ENCODE results near the gene CLEC11A.
A peak's percentile ranks its signal among the peaks of the same experiment; 100 is the strongest.

The CLEC11A gene

GRCh38 chr19:50717891-50718254, 5.3 kb upstream of the CLEC11A start:
- peaks cover 49% of the 10 kb centered on the region for H3K27me3 ChIP-seq (ENCODE audit: insufficient read depth, low read length, poor library complexity)
- TF ChIP-seq CTCF (IDR thresholded peaks at IDR 0.05; ENCODE audit: borderline replicate concordance, extremely low read depth, low read length, poor library complexity, severe bottlenecking) (no peak), EZH2 (IDR thresholded peaks at IDR 0.05; ENCODE audit: borderline replicate concordance, low read depth, low read length, severe bottlenecking) (no peak)
- H3K36me3 ChIP-seq (ENCODE audit: insufficient read depth, low read length), result no peaks in the 10 kb centered on the region
- H3K9me3 ChIP-seq (ENCODE audit: insufficient read depth, low read length, severe bottlenecking), result no peaks in the 10 kb centered on the region
- DNase-seq, result peak; percentile 34
- H2AFZ ChIP-seq (ENCODE audit: low read depth, low read length), result no peak overlapping the region
- no peak for ATAC-seq (ENCODE audit: insufficient read depth, low read depth)
- H3K4me3 ChIP-seq (ENCODE audit: low read depth in 1 of 2, low read length in 2 of 2), result no peak overlapping the region
- H3K79me2 ChIP-seq (ENCODE audit: insufficient read depth, low read length), result no peaks in the 10 kb centered on the region
- H4K20me1 ChIP-seq (ENCODE audit: insufficient read depth, low read length), result peaks cover 28% of the 10 kb centered on the region
- H3K4me2 ChIP-seq (ENCODE audit: insufficient read depth, low read length), result no peak overlapping the region; the same call in 1 of the 2 replicates
- H3K27ac ChIP-seq (ENCODE audit: low read length), result no peak overlapping the region
- H3K9ac ChIP-seq (ENCODE audit: low read depth, low read length), result no peak overlapping the region
- H3K4me1 ChIP-seq (ENCODE audit: insufficient read depth, low read length), result peaks cover 12% of the 10 kb centered on the region

GRCh38 chr19:50718255-50719118, 4.7 kb upstream of the CLEC11A start:
- H3K4me1 ChIP-seq (ENCODE audit: insufficient read depth, low read length), result peaks cover 8% of the 10 kb centered on the region
- peak overlapping the region; percentile 41 for H3K4me2 ChIP-seq (ENCODE audit: insufficient read depth, low read length)
- no peaks in the 10 kb centered on the region for H3K9me3 ChIP-seq (ENCODE audit: insufficient read depth, low read length, severe bottlenecking)
- no peaks in the 10 kb centered on the region for H3K36me3 ChIP-seq (ENCODE audit: insufficient read depth, low read length)
- peaks cover 29% of the 10 kb centered on the region for H4K20me1 ChIP-seq (ENCODE audit: insufficient read depth, low read length)
- H2AFZ ChIP-seq (ENCODE audit: low read depth, low read length), result no peak overlapping the region
- no peak overlapping the region for H3K9ac ChIP-seq (ENCODE audit: low read depth, low read length)
- DNase-seq (peak; percentile 43), ATAC-seq (ENCODE audit: insufficient read depth, low read depth) (0 out of 3 replicates have a peak, but pooled peaks have one; percentile 30)
- peak; percentile 67 for TF ChIP-seq EZH2 (IDR thresholded peaks at IDR 0.05; ENCODE audit: borderline replicate concordance, low read depth, low read length, severe bottlenecking)
- TF ChIP-seq CTCF (IDR thresholded peaks at IDR 0.05; ENCODE audit: borderline replicate concordance, extremely low read depth, low read length, poor library complexity, severe bottlenecking), result no peak
- no peaks in the 10 kb centered on the region for H3K79me2 ChIP-seq (ENCODE audit: insufficient read depth, low read length)
- H3K27me3 ChIP-seq (ENCODE audit: insufficient read depth, low read length, poor library complexity), result peaks cover 55% of the 10 kb centered on the region
- H3K27ac ChIP-seq (ENCODE audit: low read length), result no peak overlapping the region
- no peak overlapping the region for H3K4me3 ChIP-seq (ENCODE audit: low read depth in 1 of 2, low read length in 2 of 2)

- ATAC-seq (ENCODE audit: insufficient read depth, low read depth) (no peak), DNase-seq (no peak)
- H3K4me2 ChIP-seq (ENCODE audit: insufficient read depth, low read length), result no peak overlapping the region
- no peak overlapping the region for H3K4me3 ChIP-seq (ENCODE audit: low read depth in 1 of 2, low read length in 2 of 2)
- H3K27me3 ChIP-seq (ENCODE audit: insufficient read depth, low read length, poor library complexity), result peaks cover 61% of the 10 kb centered on the region
- no peak for TF ChIP-seq EZH2 (IDR thresholded peaks at IDR 0.05; ENCODE audit: borderline replicate concordance, low read depth, low read length, severe bottlenecking)
- TF ChIP-seq CTCF (IDR thresholded peaks at IDR 0.05; ENCODE audit: borderline replicate concordance, extremely low read depth, low read length, poor library complexity, severe bottlenecking), result no peak
- H3K36me3 ChIP-seq (ENCODE audit: insufficient read depth, low read length), result no peaks in the 10 kb centered on the region
- no peak overlapping the region for H3K27ac ChIP-seq (ENCODE audit: low read length)
- H2AFZ ChIP-seq (ENCODE audit: low read depth, low read length), result no peak overlapping the region
- H3K79me2 ChIP-seq (ENCODE audit: insufficient read depth, low read length), result no peaks in the 10 kb centered on the region
- H3K4me1 ChIP-seq (ENCODE audit: insufficient read depth, low read length), result peaks cover 12% of the 10 kb centered on the region
- H4K20me1 ChIP-seq (ENCODE audit: insufficient read depth, low read length), result peaks cover 29% of the 10 kb centered on the region
- no peak overlapping the region for H3K9ac ChIP-seq (ENCODE audit: low read depth, low read length)
- no peaks in the 10 kb centered on the region for H3K9me3 ChIP-seq (ENCODE audit: insufficient read depth, low read length, severe bottlenecking)
Measured at GRCh38 chr19:50719119-50719435, 4.1 kb upstream of the CLEC11A start.
